Breast epithelium (tissue), 4 donors: ENCODE data around the gene TRIM9. TPM values are rescaled to one million over a fixed set of nuclear protein-coding genes. Genes with fewer than 3 reads are reported as not detected.

ENCODE experiments used
- DNase-seq, 2 donors: peaks; one replicate each; pipeline ENCODE4 v3.0.0-alpha.2; 2019; ENCODE audit warnings: low spot score in 2 of 2
- H3K27ac ChIP-seq, 2 donors: fragments of 200-600 bp; sonication (generic) in 1 of 2; one replicate each; pipeline ENCODE4 v1.5.1; 2016 to 2019; ENCODE audit warnings: mild to moderate bottlenecking in 1 of 2
- H3K27me3 ChIP-seq, 2 donors: fragments of 200-600 bp; sonication (generic) in 1 of 2; one replicate each; pipeline versions ENCODE4 v1.5.1 to v1.6.0; 2017 to 2019; ENCODE audit warnings: control low read depth in 1 of 2, mild to moderate bottlenecking in 1 of 2
- H3K36me3 ChIP-seq: fragments of 200-600 bp; one replicate; pipeline ENCODE4 v1.5.1; 2019
- H3K4me1 ChIP-seq, 2 donors: fragments of 200-600 bp; sonication (generic); one replicate each; pipeline ENCODE4 v1.5.1; 2016 to 2019; ENCODE audit warnings: control low read depth in 1 of 2
- H3K4me3 ChIP-seq, 3 donors: fragments of 200-600 bp; sonication (generic); 1 replicate in 2 of 3; 2 replicates in 1 of 3; pipeline ENCODE4 v1.5.1; 2016 to 2019; ENCODE audit warnings: mild to moderate bottlenecking in 3 of 3, moderate library complexity in 2 of 3
- H3K9me3 ChIP-seq, 2 donors: fragments of 200-600 bp; sonication (generic) in 1 of 2; one replicate each; pipeline ENCODE4 v1.5.1; 2016 to 2019; ENCODE audit warnings: control low read depth in 1 of 2
- CTCF ChIP-seq, 3 donors: fragments of 450-650 bp; IDR thresholded peaks; one replicate each; pipeline ENCODE4 v1.5.1; 2016 to 2017; ENCODE audit warnings: antibody characterized with exemption in 3 of 3, mild to moderate bottlenecking in 3 of 3, moderate library complexity in 3 of 3
- POLR2A ChIP-seq: fragments of 450-650 bp; IDR thresholded peaks from one replicate; pipeline ENCODE4 v1.6.1; 2016; ENCODE audit warnings: antibody characterized with exemption, mild to moderate bottlenecking, moderate library complexity
- POLR2AphosphoS5 ChIP-seq, 3 donors: sonication (generic); formaldehyde crosslinking; IDR thresholded peaks; one replicate each; pipeline ENCODE4 v1.6.1; 2017; ENCODE audit warnings: antibody characterized with exemption in 3 of 3
- intact Hi-C: fragments of 100-400 bp; cut with DNase I; formaldehyde crosslinking; loops from one replicate; pipeline ENCODE4 v1.15.1; 2023; ENCODE audit warnings: low total_unique reads
- total RNA-seq, 3 donors: library from RNA; depleted of rRNA; stranded (reverse); fragments of >200 nt; gene quantifications; one replicate each; pipeline ENCODE4 v1.1.0, GENCODE V29; 2016

Gene TRIM9
- total RNA-seq, 3 donors from 2014 or later = 2.9 to 5.2 (median 4.6) TPM

- intact Hi-C loops = no loop called here
- TF ChIP-seq POLR2A (no peak), CTCF (IDR thresholded peaks at IDR 0.05) (no peak), POLR2AphosphoS5 (IDR thresholded peaks at IDR 0.05) (no peak)
- Histone ChIP-seq H3K4me3 (no peak overlapping the region), H3K27me3 (no peaks in the 10 kb centered on the region), H3K27ac (no peak overlapping the region), H3K36me3 (no peaks in the 10 kb centered on the region), H3K9me3 (no peaks in the 10 kb centered on the region), H3K4me1 (no peaks in the 10 kb centered on the region)
- DNase-seq = no peak
Measured at GRCh38 chr14:51035611-51036192, 59.2 kb downstream of the TRIM9 start.

DNA sequence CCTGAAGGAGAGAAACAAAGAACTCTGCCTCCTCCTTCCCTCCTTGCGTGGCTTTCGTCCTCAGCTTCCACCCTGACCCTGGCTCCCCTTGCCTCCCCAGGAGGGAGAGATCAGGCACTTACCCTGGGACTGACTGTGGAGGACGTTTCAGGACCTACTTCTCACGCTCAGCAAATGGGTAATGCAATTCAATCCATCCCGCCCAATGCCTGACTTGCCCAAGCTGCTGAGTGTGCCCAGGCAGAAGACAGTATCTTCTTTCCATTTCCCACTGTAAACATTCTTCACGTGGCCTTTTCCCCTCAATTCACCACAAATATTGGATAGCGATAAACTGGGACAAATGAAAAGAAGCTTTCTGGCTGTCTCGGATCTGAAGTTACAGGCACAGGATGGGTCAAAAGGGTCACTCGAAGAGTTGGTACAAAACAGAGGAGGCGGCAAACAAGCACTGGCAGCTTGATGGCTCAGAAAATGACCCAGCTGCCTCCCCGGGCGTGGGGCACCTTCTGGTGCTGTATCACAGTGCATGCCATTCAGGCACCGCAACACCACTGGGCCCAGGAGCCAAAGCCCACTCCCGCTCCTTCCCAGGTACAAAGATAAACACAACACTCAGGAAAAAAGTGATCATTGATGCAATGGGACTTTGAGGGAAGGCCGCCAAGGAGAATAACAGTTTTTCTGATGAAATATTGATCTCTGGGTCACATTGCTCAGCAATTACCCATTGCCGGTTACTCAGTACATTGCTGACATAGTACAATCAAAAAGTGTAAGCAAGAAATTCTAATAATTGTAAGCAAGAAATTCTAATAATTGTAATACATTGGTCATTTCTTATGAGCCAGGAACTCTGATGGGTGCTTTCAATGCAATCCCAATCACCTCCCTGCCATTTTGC, 65.8 kb downstream of the TRIM9 start:
- intact Hi-C loops = no loop called here
- H3K9me3 ChIP-seq = no peaks in the 10 kb centered on the region
- TF ChIP-seq POLR2AphosphoS5 (IDR thresholded peaks at IDR 0.05) (no peak), POLR2A (no peak), CTCF (IDR thresholded peaks at IDR 0.05) (no peak)
- H3K4me1 ChIP-seq = no peaks in the 10 kb centered on the region
- no peak overlapping the region for H3K27ac ChIP-seq
- no peaks in the 10 kb centered on the region for H3K27me3 ChIP-seq
- no peak for DNase-seq
- H3K4me3 ChIP-seq = no peak overlapping the region
- no peaks in the 10 kb centered on the region for H3K36me3 ChIP-seq

GRCh38 chr14:51028361-51028760, 66.5 kb downstream of the TRIM9 start:
- Histone ChIP-seq H3K27ac (no peak overlapping the region), H3K9me3 (no peaks in the 10 kb centered on the region), H3K4me1 (no peaks in the 10 kb centered on the region), H3K4me3 (no peak overlapping the region), H3K36me3 (no peaks in the 10 kb centered on the region), H3K27me3 (no peaks in the 10 kb centered on the region)
- TF ChIP-seq CTCF (IDR thresholded peaks at IDR 0.05) (no peak), POLR2A (no peak), POLR2AphosphoS5 (IDR thresholded peaks at IDR 0.05) (no peak)
- intact Hi-C loops = no loop called here
- DNase-seq = no peak

DNA sequence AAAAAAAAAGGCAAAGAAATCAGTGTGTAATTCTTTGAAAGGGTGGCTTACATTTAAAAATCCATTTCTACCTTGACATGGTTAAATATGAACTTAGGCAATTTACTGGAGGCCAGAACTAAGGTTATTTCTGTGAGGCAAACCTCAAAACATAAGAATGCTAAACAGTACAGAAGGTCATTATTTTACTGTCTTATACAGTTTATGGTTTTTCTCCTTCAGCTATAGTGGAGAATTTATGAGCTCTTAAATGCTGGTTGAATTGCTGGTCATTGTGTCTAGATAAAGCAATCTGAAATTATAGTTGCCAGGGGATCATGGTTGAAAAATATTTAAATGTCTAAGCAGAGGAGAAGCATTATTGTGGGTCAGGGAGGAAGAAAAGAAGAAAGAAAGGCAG, 70.5 kb downstream of the TRIM9 start:
- no peaks in the 10 kb centered on the region for H3K27me3 ChIP-seq
- no peak overlapping the region for H3K27ac ChIP-seq
- intact Hi-C loops = no loop called here
- no peak for TF ChIP-seq POLR2A
- TF ChIP-seq CTCF (IDR thresholded peaks at IDR 0.05) = no peak
- TF ChIP-seq POLR2AphosphoS5 (IDR thresholded peaks at IDR 0.05) = no peak
- H3K9me3 ChIP-seq = no peaks in the 10 kb centered on the region
- DNase-seq = no peak
- H3K36me3 ChIP-seq = no peaks in the 10 kb centered on the region
- no peaks in the 10 kb centered on the region for H3K4me1 ChIP-seq
- H3K4me3 ChIP-seq = no peak overlapping the region

GRCh38 chr14:51023964-51024363, 70.9 kb downstream of the TRIM9 start:
- TF ChIP-seq POLR2A (no peak), POLR2AphosphoS5 (IDR thresholded peaks at IDR 0.05) (no peak), CTCF (IDR thresholded peaks at IDR 0.05) (no peak)
- no peak overlapping the region for H3K4me3 ChIP-seq
- H3K9me3 ChIP-seq = no peaks in the 10 kb centered on the region
- H3K27me3 ChIP-seq = no peaks in the 10 kb centered on the region
- no peak for DNase-seq
- H3K36me3 ChIP-seq = no peaks in the 10 kb centered on the region
- intact Hi-C loops = no loop called here
- H3K27ac ChIP-seq = no peak overlapping the region
- H3K4me1 ChIP-seq = no peaks in the 10 kb centered on the region
